Transverse colon (tissue), 4 donors: ENCODE measurements around the gene PPFIA1. TPM values are rescaled to one million over a fixed set of nuclear protein-coding genes. Genes with fewer than 3 reads are reported as not detected.

Experiments
- DNase-seq: peaks from one replicate; pipeline ENCODE4 v3.0.0-alpha.2; 2019
- H3K27ac ChIP-seq, 4 donors: fragments of 200-600 bp; sonication (generic); 2 replicates each; pipeline ENCODE4 v1.5.1; 2016 to 2018; ENCODE audit warnings: inconsistent platforms in 4 of 4
- H3K27me3 ChIP-seq: fragments of 200-600 bp; sonication (generic); 2 replicates; pipeline ENCODE4 v1.5.1; 2017; ENCODE audit warnings: inconsistent platforms
- H3K36me3 ChIP-seq, 4 donors: fragments of 200-600 bp; sonication (generic); 2 replicates each; pipeline ENCODE4 v1.5.1; 2017 to 2019; ENCODE audit warnings: inconsistent platforms in 4 of 4
- H3K4me1 ChIP-seq, 4 donors: fragments of 200-600 bp; sonication (generic); 2 replicates each; pipeline ENCODE4 v1.5.1; 2017 to 2020; ENCODE audit warnings: inconsistent platforms in 4 of 4
- H3K4me3 ChIP-seq, 4 donors: fragments of 200-600 bp; sonication (generic); 1 replicate in 1 of 4; 2 replicates in 3 of 4; pipeline versions ENCODE4 v1.5.1 to v1.6.1; 2017 to 2019; ENCODE audit warnings: inconsistent platforms in 4 of 4
- H3K9me3 ChIP-seq, 2 donors: fragments of 200-600 bp; sonication (generic); 2 replicates each; pipeline ENCODE4 v1.5.1; 2017 to 2019; ENCODE audit warnings: inconsistent platforms in 2 of 2
- EP300 ChIP-seq: sonication (generic); formaldehyde crosslinking; IDR thresholded peaks from one replicate; pipeline ENCODE4 v1.6.1; 2017; ENCODE audit warnings: antibody characterized with exemption, low read depth
- POLR2A ChIP-seq: fragments of 450-650 bp; IDR thresholded peaks from one replicate; pipeline ENCODE4 v1.6.1; 2016; ENCODE audit warnings: antibody characterized with exemption, mild to moderate bottlenecking, moderate library complexity
- POLR2AphosphoS5 ChIP-seq, 3 donors: sonication (generic); formaldehyde crosslinking; IDR thresholded peaks; one replicate each; pipeline ENCODE4 v1.6.1; 2016; ENCODE audit warnings: antibody characterized with exemption in 3 of 3
- WGBS, 2 donors: methylation state at CpG; one replicate each; pipeline ENCODE4 v1.1.5; 2018; ENCODE audit warnings: low coverage in 1 of 2; 5-methylcytosine and 5-hydroxymethylcytosine counted together
- in situ Hi-C, 4 donors: fragments of 200-750 bp; cut with MboI; loops; one replicate each; pipeline versions ENCODE4 v1.15.0 to v1.15.1; 2017; ENCODE audit warnings: low sequenced_read_pairs in 3 of 4, low pct_ligation_motif_present in 1 of 4, low pct_unique_long_range_greater_than_20kb in 1 of 4
- intact Hi-C: fragments of 100-400 bp; cut with DNase I; formaldehyde crosslinking; loops from one replicate; pipeline ENCODE4 v1.15.1; 2023; ENCODE audit warnings: low total_unique reads
- total RNA-seq, 4 donors: library from RNA; depleted of rRNA; stranded (reverse); fragments of >200 nt; gene quantifications; one replicate each; pipeline ENCODE4 v1.1.0, GENCODE V29; 2016
- TF ChIP-seq, protein P1 (sequence below), 5 experiments: fragments of 200-600 bp in 3 of 5; fragments of 450-650 bp in 2 of 5; sonication (generic) in 3 of 5; IDR thresholded peaks; 1 replicate in 2 of 5; 2 replicates in 3 of 5; pipeline ENCODE4 v1.5.1; 2016 to 2017; ENCODE audit warnings: antibody characterized with exemption in 5 of 5, inconsistent platforms in 3 of 5, mild to moderate bottlenecking in 2 of 5, moderate library complexity in 1 of 5

Gene PPFIA1
- total RNA-seq, 4 donors from 2014 or later = 42.6 to 143 (median 72.8) TPM

DNA sequence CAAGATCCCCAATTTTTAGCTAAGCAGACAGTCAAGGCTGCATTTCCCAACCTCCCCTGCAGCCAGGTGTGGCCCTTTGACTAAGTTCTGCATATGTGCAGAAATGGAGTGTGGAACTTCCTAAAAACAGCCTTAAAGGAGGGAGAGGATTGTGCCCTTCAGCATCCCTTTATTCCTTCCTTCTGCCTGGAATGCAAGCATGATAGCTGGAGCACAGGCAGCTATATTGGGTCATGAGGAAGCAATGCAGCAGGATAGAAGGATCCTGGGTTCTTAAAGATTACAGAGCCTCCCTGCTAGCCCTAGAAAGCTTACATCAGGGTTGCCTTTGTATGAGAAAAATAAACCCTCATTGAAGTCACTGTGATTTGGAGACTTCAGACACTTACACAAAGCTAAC is 37.5 kb upstream of the PPFIA1 start:
- Histone ChIP-seq H3K4me1 (peaks cover 0 to 1% (median 0%) of the 10 kb centered on the region in 4 donors), H3K27ac (no peak overlapping the region), H3K27me3 (no peaks in the 10 kb centered on the region), H3K36me3 (no peaks in the 10 kb centered on the region), H3K9me3 (no peaks in the 10 kb centered on the region), H3K4me3 (no peak overlapping the region)
- in situ Hi-C loops (no loop called here), intact Hi-C loops (no loop called here)
- no peak for DNase-seq
- TF ChIP-seq POLR2AphosphoS5 (IDR thresholded peaks at IDR 0.05) (no peak), EP300 (no peak), POLR2A (no peak)

DNA sequence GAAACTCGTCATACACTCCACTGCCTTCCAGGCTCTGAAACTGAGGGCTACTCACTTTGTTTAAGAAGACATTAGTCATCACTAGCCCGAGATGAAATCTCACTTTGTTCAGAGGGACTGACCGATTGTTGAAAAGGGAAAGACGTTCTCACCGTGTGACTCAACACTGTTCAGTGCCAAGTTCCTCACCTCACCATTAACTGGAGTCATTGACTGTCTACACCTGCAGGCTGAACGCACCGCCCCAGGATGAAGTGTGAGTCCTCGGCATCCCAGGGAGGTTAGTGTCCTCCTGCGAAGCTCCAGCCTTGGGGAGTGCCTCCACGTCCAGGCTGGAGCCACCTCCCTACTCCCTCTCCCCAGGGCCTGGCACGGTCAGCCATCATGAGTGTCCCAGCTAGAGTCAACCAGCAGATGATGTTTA is 37.0 kb upstream of the PPFIA1 start:
- Histone ChIP-seq H3K27me3 (no peaks in the 10 kb centered on the region), H3K36me3 (no peaks in the 10 kb centered on the region), H3K9me3 (no peaks in the 10 kb centered on the region), H3K4me3 (no peak overlapping the region), H3K27ac (no peak overlapping the region), H3K4me1 (no peaks in the 10 kb centered on the region)
- in situ Hi-C loops (no loop called here), intact Hi-C loops (no loop called here)
- peak; percentile 39 for DNase-seq
- TF ChIP-seq POLR2AphosphoS5 (IDR thresholded peaks at IDR 0.05) = no peak
- no peak for TF ChIP-seq EP300
- TF ChIP-seq, protein P1, sequence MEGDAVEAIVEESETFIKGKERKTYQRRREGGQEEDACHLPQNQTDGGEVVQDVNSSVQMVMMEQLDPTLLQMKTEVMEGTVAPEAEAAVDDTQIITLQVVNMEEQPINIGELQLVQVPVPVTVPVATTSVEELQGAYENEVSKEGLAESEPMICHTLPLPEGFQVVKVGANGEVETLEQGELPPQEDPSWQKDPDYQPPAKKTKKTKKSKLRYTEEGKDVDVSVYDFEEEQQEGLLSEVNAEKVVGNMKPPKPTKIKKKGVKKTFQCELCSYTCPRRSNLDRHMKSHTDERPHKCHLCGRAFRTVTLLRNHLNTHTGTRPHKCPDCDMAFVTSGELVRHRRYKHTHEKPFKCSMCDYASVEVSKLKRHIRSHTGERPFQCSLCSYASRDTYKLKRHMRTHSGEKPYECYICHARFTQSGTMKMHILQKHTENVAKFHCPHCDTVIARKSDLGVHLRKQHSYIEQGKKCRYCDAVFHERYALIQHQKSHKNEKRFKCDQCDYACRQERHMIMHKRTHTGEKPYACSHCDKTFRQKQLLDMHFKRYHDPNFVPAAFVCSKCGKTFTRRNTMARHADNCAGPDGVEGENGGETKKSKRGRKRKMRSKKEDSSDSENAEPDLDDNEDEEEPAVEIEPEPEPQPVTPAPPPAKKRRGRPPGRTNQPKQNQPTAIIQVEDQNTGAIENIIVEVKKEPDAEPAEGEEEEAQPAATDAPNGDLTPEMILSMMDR (IDR thresholded peaks at IDR 0.05) = no peak
- no peak for TF ChIP-seq POLR2A
- WGBS, 2 donors = 65% methylated on average over 10 of the region's 11 CpGs; no CpG with 5 or more reads in 1 of the 2 donors

DNA sequence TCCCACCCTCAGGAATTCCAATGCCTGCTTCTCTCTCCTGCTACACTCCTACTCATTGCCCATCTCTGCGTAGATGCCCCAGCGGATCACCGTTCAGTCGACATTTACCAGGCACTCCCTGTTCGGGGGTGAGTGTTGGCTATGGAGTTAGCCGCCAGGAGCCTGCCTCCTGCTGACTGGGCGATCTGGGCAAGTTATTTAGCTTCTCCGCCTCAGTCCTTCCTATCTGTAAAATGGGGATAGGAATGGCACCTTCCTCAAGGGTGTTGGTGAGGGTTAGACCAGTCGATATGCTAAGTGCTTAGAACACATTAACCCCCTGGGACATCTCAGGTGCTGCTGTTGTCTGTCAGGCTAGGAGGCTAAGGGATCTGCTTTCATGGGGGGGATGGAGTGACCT is 36.5 kb upstream of the PPFIA1 start:
- Histone ChIP-seq H3K4me3 (no peak overlapping the region), H3K27ac (no peak overlapping the region), H3K4me1 (no peaks in the 10 kb centered on the region), H3K36me3 (no peaks in the 10 kb centered on the region), H3K27me3 (no peaks in the 10 kb centered on the region), H3K9me3 (no peaks in the 10 kb centered on the region)
- WGBS, 2 donors = 94% methylated on average over 9 of the region's 9 CpGs; no CpG with 5 or more reads in 1 of the 2 donors
- DNase-seq = no peak
- intact Hi-C loops = no loop called here
- in situ Hi-C loops = no loop called here
- TF ChIP-seq POLR2AphosphoS5 (IDR thresholded peaks at IDR 0.05) (no peak), EP300 (no peak), POLR2A (no peak)
- TF ChIP-seq, protein P1 (IDR thresholded peaks at IDR 0.05) = no peak

DNA sequence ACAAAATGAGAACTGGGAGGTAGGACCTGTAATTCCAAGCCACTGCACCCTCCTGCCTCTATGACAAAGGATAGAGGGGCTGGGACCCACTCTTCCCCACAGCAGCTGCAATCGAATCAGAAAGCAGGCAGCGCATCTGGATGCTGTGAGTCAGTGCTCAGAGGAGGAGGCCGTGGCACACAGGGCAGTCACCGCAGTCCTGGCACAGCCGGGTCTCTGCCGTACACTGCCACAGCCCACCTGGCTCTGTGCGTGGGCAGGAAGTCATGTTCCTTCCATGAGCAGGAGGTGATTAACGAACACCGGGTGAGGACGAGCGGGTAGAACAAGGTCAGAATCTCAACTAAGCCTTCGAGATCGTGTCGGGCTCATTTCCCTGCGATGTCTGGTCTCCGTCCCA is 30.2 kb upstream of the PPFIA1 start:
- Histone ChIP-seq H3K36me3 (no peaks in the 10 kb centered on the region), H3K4me1 (no peaks in the 10 kb centered on the region), H3K27ac (no peak overlapping the region), H3K27me3 (no peaks in the 10 kb centered on the region), H3K9me3 (no peaks in the 10 kb centered on the region), H3K4me3 (no peak overlapping the region)
- TF ChIP-seq, protein P1 (IDR thresholded peaks at IDR 0.05) = no peak
- TF ChIP-seq POLR2AphosphoS5 (IDR thresholded peaks at IDR 0.05) (no peak), EP300 (no peak), POLR2A (no peak)
- in situ Hi-C loops (no loop called here), intact Hi-C loops (no loop called here)
- no peak for DNase-seq
- WGBS, 2 donors = 76 to 80% methylated on average over 4 to 16 of the region's 16 CpGs

DNA sequence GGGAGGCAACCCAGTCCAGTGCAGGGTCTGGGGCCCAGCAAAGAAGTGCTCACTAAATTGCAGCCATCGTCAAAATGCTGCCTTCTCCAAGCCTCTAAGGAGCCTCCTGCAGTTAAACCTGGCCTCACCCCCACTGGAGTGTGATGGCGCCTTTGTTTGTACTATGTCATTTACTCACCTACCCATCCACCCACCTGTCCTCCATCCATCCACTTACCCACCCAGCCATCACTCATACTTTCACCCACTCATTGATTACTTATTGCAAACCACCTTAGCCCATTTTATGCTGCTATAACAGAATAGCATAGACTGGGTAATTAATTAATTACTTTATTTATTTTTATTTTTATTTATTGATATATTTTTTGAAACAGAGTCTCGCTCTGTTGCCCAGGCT is 28.8 kb upstream of the PPFIA1 start:
- WGBS, 2 donors = 76 to 83% methylated on average over 2 to 3 of the region's 3 CpGs
- intact Hi-C loops (no loop called here), in situ Hi-C loops (no loop called here)
- Histone ChIP-seq H3K4me1 (no peaks in the 10 kb centered on the region), H3K27me3 (no peaks in the 10 kb centered on the region), H3K27ac (no peak overlapping the region), H3K9me3 (no peaks in the 10 kb centered on the region), H3K36me3 (no peaks in the 10 kb centered on the region), H3K4me3 (no peak overlapping the region)
- DNase-seq = no peak
- no peak for TF ChIP-seq POLR2AphosphoS5 (IDR thresholded peaks at IDR 0.05)
